NCI-H1930 (cell line): ENCODE measurements around the gene RHBDL1.

ENCODE experiments used
- DNase-seq, 2 experiments: peaks; one replicate each; lab custom pipeline; 2025; lab: John Stamatoyannopoulos, UW

Gene RHBDL1

GRCh38 chr16:674214-674881, 1.1 kb upstream of the RHBDL1 start:
- DNase-seq, result no peak

GRCh38 chr16:675884-676564, 553 bp downstream of the RHBDL1 start:
- DNase-seq, result no peak

- DNase-seq, result no peak
Measured at GRCh38 chr16:676565-676902, 1.1 kb downstream of the RHBDL1 start.

GRCh38 chr16:676913-677312, 1.4 kb downstream of the RHBDL1 start:
- no peak for DNase-seq

- DNase-seq, result no peak
Measured at GRCh38 chr16:677316-678190, 2.1 kb downstream of the RHBDL1 start.

- no peak for DNase-seq
Measured at GRCh38 chr16:678209-678857, 2.9 kb downstream of the RHBDL1 start.

GRCh38 chr16:678858-679813, 3.7 kb downstream of the RHBDL1 start:
- DNase-seq, result peak; percentile 72 to 82

GRCh38 chr16:679814-680624, 4.5 kb downstream of the RHBDL1 start, which contains the start of gene STUB1:
Gene STUB1 (plus strand): TSS chr16:680410. CDS start chr16:680526, 116 bp downstream.
- DNase-seq, result peak; percentile 88 to 89

GRCh38 chr16:680625-680945, 5.1 kb downstream of the RHBDL1 start:
- DNase-seq, result no peak

GRCh38 chr16:680967-681745, 5.7 kb downstream of the RHBDL1 start:
- peak in 1 of 2 experiments; percentile 39 for DNase-seq

GRCh38 chr16:681746-682427, 6.4 kb downstream of the RHBDL1 start:
- no peak for DNase-seq

GRCh38 chr16:682493-683395, 7.3 kb downstream of the RHBDL1 start:
- no peak for DNase-seq

GRCh38 chr16:683396-684070, 8.1 kb downstream of the RHBDL1 start:
- no peak for DNase-seq

GRCh38 chr16:684071-684794, 8.8 kb downstream of the RHBDL1 start, which contains the start of gene JMJD8:
Gene JMJD8 (minus strand): TSS chr16:684334. CDS start chr16:684319, 15 bp downstream.
- DNase-seq, result peak; percentile 95 to 98

GRCh38 chr16:684961-685696, 9.7 kb downstream of the RHBDL1 start:
- no peak for DNase-seq

- DNase-seq, result peak; percentile 35 to 69
Measured at GRCh38 chr16:685967-686366, 10.5 kb downstream of the RHBDL1 start.
